GM12878 (cell line): ENCODE data around the gene PAEP. TPM values are rescaled to one million over a fixed set of nuclear protein-coding genes. Genes with fewer than 3 reads are reported as not detected.

Source experiments
- ATAC-seq: fragments of 200-7000 bp; cut with Tn5 transposase; 3 replicates; pipeline ENCODE4 v1.9.1; 2020; ENCODE audit warnings: mild to moderate bottlenecking, moderate library complexity
- BruUV-seq: library from RNA; stranded (reverse); fragments of 400-500 nt; replicated peaks from 2 replicates; lab custom pipeline; 2021; lab: Mats Ljungman, UMichigan
- CTCF ChIA-PET: fragments of 300-600 bp; sonication (Branson Sonifier 250); formaldehyde crosslinking; extraction: SDS; loops from one replicate; lab custom pipeline; 2021; ENCODE audit warnings: inconsistent platforms; lab: Yijun Ruan, JAX
- POLR2A ChIA-PET: fragments of 350-600 bp; formaldehyde crosslinking; extraction: SDS; loops from one replicate; lab custom pipeline; 2021; ENCODE audit warnings: inconsistent platforms; lab: Charles Lee
- RAD21 ChIA-PET: fragments of 300-600 bp; sonication (Branson Sonifier 250); formaldehyde crosslinking; loops from one replicate; lab custom pipeline; 2023; ENCODE audit warnings: antibody characterized with exemption; ENCODE audit not compliant: unreplicated experiment; lab: Charles Lee
- SMC1A ChIA-PET: fragments of 300-600 bp; sonication (Branson Sonifier 250); formaldehyde crosslinking; loops from one replicate; lab custom pipeline; 2023; ENCODE audit not compliant: unreplicated experiment, uncharacterized antibody; lab: Charles Lee
- DNase-seq: peaks from one replicate; pipeline ENCODE4 v3.0.0-alpha.2; 2011; ENCODE audit warnings: low read depth, low spot score
- FAIRE-seq: peaks from 3 replicates; lab custom pipeline; 2011; peaks lifted over from hg19 to GRCh38; lab: Jason Lieb, UNC
- H2AFZ ChIP-seq: 2 replicates; pipeline ENCODE4 v1.6.0; 2011; ENCODE audit warnings: low read depth, low read length, control low read depth; ENCODE audit not compliant: control insufficient read depth
- H3K27ac ChIP-seq: 2 replicates; pipeline ENCODE4 v1.5.1; 2011; ENCODE audit warnings: control low read depth; ENCODE audit not compliant: control insufficient read depth, insufficient read depth
- H3K27me3 ChIP-seq, 2 experiments: replicated peaks in 1 of 2; 2 replicates each; pipeline versions ENCODE4 v1.6.0 to v1.6.1; 2011; ENCODE audit warnings: low read length in 1 of 2; ENCODE audit not compliant: control insufficient read depth in 2 of 2, insufficient read depth in 2 of 2
- H3K36me3 ChIP-seq, 2 experiments: 2 replicates each; pipeline ENCODE4 v1.5.1; 2011; ENCODE audit warnings: low read length in 1 of 2; ENCODE audit not compliant: control insufficient read depth in 2 of 2, insufficient read depth in 2 of 2
- H3K4me1 ChIP-seq: 2 replicates; pipeline ENCODE4 v1.6.1; 2011; ENCODE audit warnings: mild to moderate bottlenecking, low read length, moderate library complexity, mixed read lengths; ENCODE audit not compliant: control insufficient read depth, insufficient read depth
- H3K4me2 ChIP-seq: 2 replicates; pipeline ENCODE4 v1.6.0; 2011; ENCODE audit warnings: control low read depth; ENCODE audit not compliant: control insufficient read depth, insufficient read depth
- H3K4me3 ChIP-seq: fragments of 200-600 bp; sonication (generic); 2 replicates; pipeline ENCODE4 v1.5.1; 2016
- H3K79me2 ChIP-seq: 2 replicates; pipeline ENCODE4 v1.6.0; 2011; ENCODE audit warnings: low read length; ENCODE audit not compliant: control insufficient read depth, insufficient read depth
- H3K9ac ChIP-seq: 2 replicates; pipeline ENCODE4 v1.8.0; 2011; ENCODE audit warnings: low read length, control low read depth, mixed read lengths; ENCODE audit not compliant: control insufficient read depth, insufficient read depth
- H3K9me3 ChIP-seq: replicated peaks from 3 replicates; pipeline ENCODE4 v1.5.1; 2011; ENCODE audit warnings: mild to moderate bottlenecking, low read length; ENCODE audit not compliant: control insufficient read depth, insufficient read depth
- H4K20me1 ChIP-seq: 2 replicates; pipeline ENCODE4 v1.6.0; 2011; ENCODE audit not compliant: control insufficient read depth, insufficient read depth
- CTCF ChIP-seq, 3 experiments: IDR thresholded peaks in 2 of 3; conservative IDR thresholded peaks in 1 of 3; 2 replicates each; pipeline ENCODE4 v1.5.1; 2011; ENCODE audit warnings: low read depth in 3 of 3, low read length in 3 of 3, mild to moderate bottlenecking in 3 of 3, control low read depth in 2 of 3, moderate library complexity in 2 of 3, inconsistent platforms in 1 of 3, mixed read lengths in 1 of 3; ENCODE audit not compliant: control insufficient read depth in 2 of 3, insufficient read depth in 1 of 3; ENCODE audit errors: extremely low read depth in 1 of 3
- EED ChIP-seq: sonication (generic); IDR thresholded peaks from 2 replicates; pipeline ENCODE4 v1.6.1; 2016; ENCODE audit warnings: antibody characterized with exemption, low read depth
- HDAC6 ChIP-seq: fragments of 200-600 bp; sonication (generic); IDR thresholded peaks from one replicate; pipeline ENCODE4 v1.8.0; 2017; ENCODE audit warnings: antibody characterized with exemption; ENCODE audit not compliant: unreplicated experiment
- RAD21 ChIP-seq: IDR thresholded peaks from 2 replicates; pipeline ENCODE4 v1.6.1; 2011; ENCODE audit warnings: mild to moderate bottlenecking, low read depth, low read length, moderate library complexity; ENCODE audit not compliant: insufficient read depth
- RFX5 ChIP-seq: IDR thresholded peaks from 2 replicates; pipeline ENCODE4 v1.6.1; 2011; ENCODE audit warnings: low read depth, low read length, improper control_type of control experiment
- RUNX3 ChIP-seq: IDR thresholded peaks from 2 replicates; pipeline ENCODE4 v1.6.1; 2012; ENCODE audit warnings: low read length, inconsistent platforms
- SMC3 ChIP-seq: IDR thresholded peaks from 2 replicates; pipeline ENCODE4 v1.6.1; 2011; ENCODE audit warnings: low read length, improper control_type of control experiment, borderline replicate concordance
- SPI1 ChIP-seq: IDR thresholded peaks from 2 replicates; pipeline ENCODE4 v1.6.1; 2011; ENCODE audit warnings: low read depth, mild to moderate bottlenecking, low read length, moderate library complexity, borderline replicate concordance; ENCODE audit not compliant: insufficient read depth
- ZBED1 ChIP-seq: IDR thresholded peaks from 2 replicates; pipeline ENCODE4 v1.6.1; 2016; ENCODE audit warnings: borderline replicate concordance
- ZBTB33 ChIP-seq: fragments of 450-650 bp; IDR thresholded peaks from 2 replicates; pipeline ENCODE4 v1.6.1; 2017; ENCODE audit warnings: mild to moderate bottlenecking
- ZZZ3 ChIP-seq: IDR thresholded peaks from 2 replicates; pipeline ENCODE4 v1.6.1; 2011; ENCODE audit warnings: low read depth; ENCODE audit not compliant: control insufficient read depth, insufficient read length
- WGBS: methylation state at CpG from one replicate; pipeline ENCODE4 v1.1.6; 2016; ENCODE audit warnings: low lambda C conversion rate; ENCODE audit not compliant: insufficient replicate concordance, insufficient coverage; ENCODE audit errors: missing lambda C conversion rate; 5-methylcytosine and 5-hydroxymethylcytosine counted together
- in situ Hi-C: fragments of 300-500 bp; cut with MboI; formaldehyde crosslinking; loops from 9 replicates; pipeline ENCODE4 v1.14.3; 2018; ENCODE audit warnings: mixed read lengths
- intact Hi-C: fragments of 100-400 bp; cut with micrococcal nuclease; formaldehyde crosslinking; loops from one replicate; pipeline ENCODE4 v1.14.2; 2022; ENCODE audit not compliant: unreplicated experiment
- polyA plus RNA-seq, 11 experiments: library from polyadenylated mRNA; depleted of rRNA in 4 of 11; unstranded in 6 of 11; stranded (reverse) in 5 of 11; fragments of >200 nt; fragmentation: Nextera tagmentation in 4 of 11; fragmentation: Illumina TruSeq in 1 of 11; extraction: Ambion mirVana in 4 of 11; extraction: Trizol in 1 of 11; gene quantifications; 1 replicate in 1 of 11; 2 replicates in 10 of 11; pipeline versions ENCODE4 v1.2.1 to v1.2.3, GENCODE V29; 2011 to 2016; ENCODE audit warnings: inconsistent platforms in 2 of 11, missing spikeins in 2 of 11, low read depth in 1 of 11
- total RNA-seq, 4 experiments: library from RNA; depleted of rRNA in 3 of 4; stranded (reverse); fragments of >200 nt in 3 of 4; fragmentation: Illumina TruSeq in 1 of 4; extraction: Trizol in 1 of 4; gene quantifications; 2 replicates each; pipeline versions ENCODE4 v1.2.1 to v1.2.3, GENCODE V29; 2013 to 2021
- TF ChIP-seq, protein P1 (sequence below): IDR thresholded peaks from 2 replicates; pipeline ENCODE4 v1.6.1; 2011; ENCODE audit warnings: mild to moderate bottlenecking, low read depth, low read length, moderate library complexity; ENCODE audit not compliant: insufficient replicate concordance

PAEP gene
- total and polyA plus RNA-seq, 10 of the 15 experiments (the other 5 are each of a cell fraction or from before 2014, with no cell fraction given): not detected

- FAIRE-seq (peak; percentile 54), DNase-seq (no peak)
- no TSS peak for BruUV-seq
- intact Hi-C loops: loop anchor here (10.0 kb wide), 1 partner anchor 522 kb away; no protein-coding TSS in a partner anchor
- Histone ChIP-seq H3K27me3 (no peaks in the 10 kb centered on the region; a peak in 1 of 4 replicates), H3K79me2 (no peaks in the 10 kb centered on the region), H4K20me1 (no peaks in the 10 kb centered on the region), H3K27ac (no peak overlapping the region)
- in situ Hi-C loops: no loop called here
- peak; percentile 33; the same call in 1 of the 2 replicates for TF ChIP-seq RAD21
- TF ChIP-seq SMC3: peak; percentile 15; the same call in 1 of the 2 replicates
- no peak for TF ChIP-seq SPI1
- no peak for TF ChIP-seq RUNX3
- no peak for TF ChIP-seq ZBED1
- TF ChIP-seq CTCF (IDR thresholded peaks at IDR 0.05 in 2 of 3, conservative IDR thresholded peaks at IDR 0.05 in 1 of 3; ENCODE audit: control insufficient read depth in 2 of 3, extremely low read depth in 1 of 3, insufficient read depth in 1 of 3, low read depth in 3 of 3, low read length in 3 of 3): peak; percentile 59 to 71 (median 68)
- no peak for TF ChIP-seq RFX5
- no peak for TF ChIP-seq ZBTB33
- TF ChIP-seq, protein P1, sequence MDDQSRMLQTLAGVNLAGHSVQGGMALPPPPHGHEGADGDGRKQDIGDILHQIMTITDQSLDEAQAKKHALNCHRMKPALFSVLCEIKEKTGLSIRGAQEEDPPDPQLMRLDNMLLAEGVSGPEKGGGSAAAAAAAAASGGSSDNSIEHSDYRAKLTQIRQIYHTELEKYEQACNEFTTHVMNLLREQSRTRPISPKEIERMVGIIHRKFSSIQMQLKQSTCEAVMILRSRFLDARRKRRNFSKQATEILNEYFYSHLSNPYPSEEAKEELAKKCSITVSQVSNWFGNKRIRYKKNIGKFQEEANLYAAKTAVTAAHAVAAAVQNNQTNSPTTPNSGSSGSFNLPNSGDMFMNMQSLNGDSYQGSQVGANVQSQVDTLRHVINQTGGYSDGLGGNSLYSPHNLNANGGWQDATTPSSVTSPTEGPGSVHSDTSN: no peak
- TF ChIP-seq HDAC6: no peak
- TF ChIP-seq EED: no peak
- no peak for TF ChIP-seq ZZZ3
- TF ChIP-seq, all 136 proteins: peak for 3
- no peaks in the 10 kb centered on the region for H3K4me1 ChIP-seq
- WGBS: 32% methylated on average over 23 of the region's 24 CpGs
- H2AFZ ChIP-seq: no peak overlapping the region
- ChIA-PET SMC1A (no interaction called here), CTCF (interaction anchor here (0.6 to 1.0 kb wide), 3 partner anchors 21 to 260 kb away, joined by 3 to 4 read pairs (median 3); no protein-coding TSS in a partner anchor), POLR2A (no interaction called here), RAD21 (interaction anchor here (0.7 kb wide), 1 partner anchor 393 kb away, joined by 3 read pairs; no protein-coding TSS in a partner anchor)
- no peaks in the 10 kb centered on the region for H3K36me3 ChIP-seq
- H3K9me3 ChIP-seq: no peaks in the 10 kb centered on the region
- H3K4me3 ChIP-seq: no peak overlapping the region
- ATAC-seq: peak; percentile 78
- no peak overlapping the region for H3K4me2 ChIP-seq
- no peak overlapping the region for H3K9ac ChIP-seq
These were observed 41.4 kb downstream of the PAEP start for GRCh38 chr9:135602789-135603481.
